Adrenal gland (tissue), 5 donors: ENCODE data around the gene COPG1.

ENCODE experiments used
- CTCF ChIP-seq, 6 experiments: fragments of 450-650 bp in 4 of 6; fragments of 200-600 bp in 2 of 6; sonication (generic) in 1 of 6; IDR thresholded peaks; 1 replicate in 5 of 6; 2 replicates in 1 of 6; pipeline versions ENCODE4 v1.5.1 to v1.8.0; 2016 to 2021; ENCODE audit warnings: antibody characterized with exemption in 6 of 6, mild to moderate bottlenecking in 2 of 6, moderate library complexity in 1 of 6
- POLR2A ChIP-seq, 2 donors: fragments of 450-650 bp; IDR thresholded peaks; one replicate each; pipeline ENCODE4 v1.6.1; 2017; ENCODE audit warnings: antibody characterized with exemption in 2 of 2, mild to moderate bottlenecking in 2 of 2, moderate library complexity in 1 of 2
- donor health status: DM: no; HTN: no; CAD: no.

- TF ChIP-seq CTCF (IDR thresholded peaks at IDR 0.05) (no peak), POLR2A (IDR thresholded peaks at IDR 0.05) (no peak)
Observed at GRCh38 chr3:129304962-129305222, 55.5 kb downstream of the COPG1 start.
